HCT116 (cell line): ENCODE results near the gene SLC6A12.

Source experiments
- EZH2 ChIP-seq: fragments of 200-600 bp; sonication (generic); IDR thresholded peaks from 2 replicates; pipeline ENCODE4 v1.6.1; 2017; ENCODE audit warnings: antibody characterized with exemption, mixed run types
- POLR2A ChIP-seq: IDR thresholded peaks from 2 replicates; pipeline ENCODE4 v1.7.0; 2011; ENCODE audit warnings: borderline replicate concordance; ENCODE audit not compliant: insufficient read depth, insufficient read length; ENCODE audit errors: extremely low read depth
- YY1 ChIP-seq: IDR thresholded peaks from 2 replicates; pipeline ENCODE4 v1.6.1; 2011; ENCODE audit warnings: low read length, low read depth, moderate library complexity, mild to moderate bottlenecking; ENCODE audit not compliant: insufficient replicate concordance; ENCODE audit errors: extremely low read depth
- ZNF274 ChIP-seq: fragments of 200-500 bp; sonication (Bioruptor generic); IDR thresholded peaks from 2 replicates; pipeline ENCODE4 v1.6.1; 2014; ENCODE audit warnings: mild to moderate bottlenecking, low read depth, low read length, inconsistent platforms
- TF ChIP-seq, protein P1 (sequence below), 3 experiments: fragments of 200-600 bp in 1 of 3; sonication (generic) in 1 of 3; IDR thresholded peaks in 2 of 3; conservative IDR thresholded peaks in 1 of 3; 2 replicates each; pipeline ENCODE4 v1.5.1; 2012 to 2017; ENCODE audit warnings: low read depth in 2 of 3, low read length in 2 of 3, antibody characterized with exemption in 1 of 3, borderline replicate concordance in 1 of 3, control low read depth in 1 of 3, mild to moderate bottlenecking in 1 of 3, mixed read lengths in 1 of 3, mixed run types in 1 of 3, moderate library complexity in 1 of 3; ENCODE audit not compliant: insufficient read depth in 1 of 3
- TF ChIP-seq, protein P2 (sequence below): IDR thresholded peaks from 2 replicates; pipeline ENCODE4 v1.6.1; 2011; ENCODE audit warnings: mild to moderate bottlenecking, low read length, moderate library complexity; ENCODE audit not compliant: insufficient replicate concordance; ENCODE audit errors: extremely low read depth
- TF ChIP-seq, protein P3 (sequence below): IDR thresholded peaks from 2 replicates; pipeline ENCODE4 v1.6.1; 2012; ENCODE audit warnings: low read depth

DNA sequence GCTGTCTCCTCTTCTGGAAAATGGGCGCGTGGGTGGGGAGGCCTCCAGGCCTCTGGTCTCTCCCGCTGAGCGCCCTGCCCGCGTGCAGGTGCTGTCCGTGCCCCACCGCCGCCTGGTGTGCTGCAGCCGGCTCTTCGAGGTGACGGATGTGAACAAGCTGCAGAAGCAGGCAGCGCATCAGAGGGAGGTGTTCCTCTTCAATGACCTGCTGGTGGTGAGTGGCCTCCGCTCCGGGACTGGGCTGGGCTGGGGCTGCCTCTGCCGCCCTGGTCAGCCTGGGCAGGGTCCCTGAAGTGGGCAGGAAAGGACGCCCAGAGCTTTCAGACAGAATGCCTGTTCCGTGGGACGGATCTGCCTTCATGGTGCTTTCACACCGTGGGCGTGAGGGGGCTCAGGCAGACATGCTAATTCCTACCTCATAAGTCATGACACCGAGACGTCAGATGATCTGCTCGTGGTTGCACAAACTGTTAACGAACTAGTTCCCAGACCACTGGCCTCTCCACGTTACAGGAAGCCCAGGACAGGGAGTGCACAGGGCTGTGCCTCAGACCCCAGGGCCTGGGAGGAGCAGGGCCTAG, 50.5 kb downstream of the SLC6A12 start:
- TF ChIP-seq POLR2A (no peak), YY1 (no peak), ZNF274 (no peak), EZH2 (no peak)
- TF ChIP-seq, protein P1, sequence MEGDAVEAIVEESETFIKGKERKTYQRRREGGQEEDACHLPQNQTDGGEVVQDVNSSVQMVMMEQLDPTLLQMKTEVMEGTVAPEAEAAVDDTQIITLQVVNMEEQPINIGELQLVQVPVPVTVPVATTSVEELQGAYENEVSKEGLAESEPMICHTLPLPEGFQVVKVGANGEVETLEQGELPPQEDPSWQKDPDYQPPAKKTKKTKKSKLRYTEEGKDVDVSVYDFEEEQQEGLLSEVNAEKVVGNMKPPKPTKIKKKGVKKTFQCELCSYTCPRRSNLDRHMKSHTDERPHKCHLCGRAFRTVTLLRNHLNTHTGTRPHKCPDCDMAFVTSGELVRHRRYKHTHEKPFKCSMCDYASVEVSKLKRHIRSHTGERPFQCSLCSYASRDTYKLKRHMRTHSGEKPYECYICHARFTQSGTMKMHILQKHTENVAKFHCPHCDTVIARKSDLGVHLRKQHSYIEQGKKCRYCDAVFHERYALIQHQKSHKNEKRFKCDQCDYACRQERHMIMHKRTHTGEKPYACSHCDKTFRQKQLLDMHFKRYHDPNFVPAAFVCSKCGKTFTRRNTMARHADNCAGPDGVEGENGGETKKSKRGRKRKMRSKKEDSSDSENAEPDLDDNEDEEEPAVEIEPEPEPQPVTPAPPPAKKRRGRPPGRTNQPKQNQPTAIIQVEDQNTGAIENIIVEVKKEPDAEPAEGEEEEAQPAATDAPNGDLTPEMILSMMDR (IDR thresholded peaks at IDR 0.05 in 2 of 3, conservative IDR thresholded peaks at IDR 0.05 in 1 of 3; ENCODE audit: borderline replicate concordance in 1 of 3, insufficient read depth in 1 of 3, low read depth in 2 of 3, low read length in 2 of 3), result no peak
- TF ChIP-seq, protein P2, sequence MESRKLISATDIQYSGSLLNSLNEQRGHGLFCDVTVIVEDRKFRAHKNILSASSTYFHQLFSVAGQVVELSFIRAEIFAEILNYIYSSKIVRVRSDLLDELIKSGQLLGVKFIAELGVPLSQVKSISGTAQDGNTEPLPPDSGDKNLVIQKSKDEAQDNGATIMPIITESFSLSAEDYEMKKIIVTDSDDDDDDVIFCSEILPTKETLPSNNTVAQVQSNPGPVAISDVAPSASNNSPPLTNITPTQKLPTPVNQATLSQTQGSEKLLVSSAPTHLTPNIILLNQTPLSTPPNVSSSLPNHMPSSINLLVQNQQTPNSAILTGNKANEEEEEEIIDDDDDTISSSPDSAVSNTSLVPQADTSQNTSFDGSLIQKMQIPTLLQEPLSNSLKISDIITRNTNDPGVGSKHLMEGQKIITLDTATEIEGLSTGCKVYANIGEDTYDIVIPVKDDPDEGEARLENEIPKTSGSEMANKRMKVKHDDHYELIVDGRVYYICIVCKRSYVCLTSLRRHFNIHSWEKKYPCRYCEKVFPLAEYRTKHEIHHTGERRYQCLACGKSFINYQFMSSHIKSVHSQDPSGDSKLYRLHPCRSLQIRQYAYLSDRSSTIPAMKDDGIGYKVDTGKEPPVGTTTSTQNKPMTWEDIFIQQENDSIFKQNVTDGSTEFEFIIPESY, result no peak
- TF ChIP-seq, protein P3, sequence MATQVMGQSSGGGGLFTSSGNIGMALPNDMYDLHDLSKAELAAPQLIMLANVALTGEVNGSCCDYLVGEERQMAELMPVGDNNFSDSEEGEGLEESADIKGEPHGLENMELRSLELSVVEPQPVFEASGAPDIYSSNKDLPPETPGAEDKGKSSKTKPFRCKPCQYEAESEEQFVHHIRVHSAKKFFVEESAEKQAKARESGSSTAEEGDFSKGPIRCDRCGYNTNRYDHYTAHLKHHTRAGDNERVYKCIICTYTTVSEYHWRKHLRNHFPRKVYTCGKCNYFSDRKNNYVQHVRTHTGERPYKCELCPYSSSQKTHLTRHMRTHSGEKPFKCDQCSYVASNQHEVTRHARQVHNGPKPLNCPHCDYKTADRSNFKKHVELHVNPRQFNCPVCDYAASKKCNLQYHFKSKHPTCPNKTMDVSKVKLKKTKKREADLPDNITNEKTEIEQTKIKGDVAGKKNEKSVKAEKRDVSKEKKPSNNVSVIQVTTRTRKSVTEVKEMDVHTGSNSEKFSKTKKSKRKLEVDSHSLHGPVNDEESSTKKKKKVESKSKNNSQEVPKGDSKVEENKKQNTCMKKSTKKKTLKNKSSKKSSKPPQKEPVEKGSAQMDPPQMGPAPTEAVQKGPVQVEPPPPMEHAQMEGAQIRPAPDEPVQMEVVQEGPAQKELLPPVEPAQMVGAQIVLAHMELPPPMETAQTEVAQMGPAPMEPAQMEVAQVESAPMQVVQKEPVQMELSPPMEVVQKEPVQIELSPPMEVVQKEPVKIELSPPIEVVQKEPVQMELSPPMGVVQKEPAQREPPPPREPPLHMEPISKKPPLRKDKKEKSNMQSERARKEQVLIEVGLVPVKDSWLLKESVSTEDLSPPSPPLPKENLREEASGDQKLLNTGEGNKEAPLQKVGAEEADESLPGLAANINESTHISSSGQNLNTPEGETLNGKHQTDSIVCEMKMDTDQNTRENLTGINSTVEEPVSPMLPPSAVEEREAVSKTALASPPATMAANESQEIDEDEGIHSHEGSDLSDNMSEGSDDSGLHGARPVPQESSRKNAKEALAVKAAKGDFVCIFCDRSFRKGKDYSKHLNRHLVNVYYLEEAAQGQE, result no peak
